Loucy (cell line): ENCODE measurements around the gene INF2.

Experiments
- H2AFZ ChIP-seq: fragments of 200-600 bp; sonication (generic); 2 replicates; pipeline ENCODE4 v1.6.0; 2016; ENCODE audit warnings: antibody characterized with exemption, mild to moderate bottlenecking, low read length, moderate library complexity
- H3F3A ChIP-seq: fragments of 200-600 bp; 2 replicates; pipeline ENCODE4 v1.6.0; 2016; ENCODE audit warnings: antibody characterized with exemption, low read depth, mild to moderate bottlenecking
- H3K27me3 ChIP-seq: fragments of 200-600 bp; sonication (generic); 2 replicates; pipeline ENCODE4 v1.6.1; 2014; ENCODE audit warnings: low read length, mild to moderate bottlenecking; ENCODE audit not compliant: insufficient read depth, poor library complexity, severe bottlenecking
- H3K36me3 ChIP-seq: fragments of 200-600 bp; sonication (generic); 2 replicates; pipeline ENCODE4 v1.6.1; 2016; ENCODE audit warnings: low read length; ENCODE audit not compliant: insufficient read depth
- H3K4me1 ChIP-seq: fragments of 200-600 bp; sonication (generic); 2 replicates; pipeline ENCODE4 v1.5.1; 2014; ENCODE audit warnings: low read length, mild to moderate bottlenecking; ENCODE audit not compliant: insufficient read depth, poor library complexity, severe bottlenecking
- H3K4me2 ChIP-seq: fragments of 200-600 bp; sonication (generic); 2 replicates; pipeline ENCODE4 v1.6.0; 2014; ENCODE audit warnings: antibody characterized with exemption, low read length, low read depth, mild to moderate bottlenecking; ENCODE audit not compliant: poor library complexity, severe bottlenecking
- H3K4me3 ChIP-seq: fragments of 200-600 bp; sonication (generic); 2 replicates; pipeline ENCODE4 v1.5.1; 2014; ENCODE audit warnings: low read length, mild to moderate bottlenecking, mixed read lengths; ENCODE audit not compliant: poor library complexity, severe bottlenecking
- H3K79me2 ChIP-seq: fragments of 200-600 bp; sonication (generic); 2 replicates; pipeline ENCODE4 v1.6.1; 2014; ENCODE audit warnings: low read length; ENCODE audit not compliant: insufficient read depth
- H3K9ac ChIP-seq: fragments of 200-600 bp; sonication (generic); 2 replicates; pipeline ENCODE4 v1.6.0; 2014; ENCODE audit warnings: mild to moderate bottlenecking, low read depth, low read length, moderate library complexity; ENCODE audit not compliant: poor library complexity, severe bottlenecking
- H3K9me2 ChIP-seq: fragments of 200-600 bp; sonication (generic); replicated peaks from 2 replicates; pipeline ENCODE4 v1.6.1; 2016; ENCODE audit warnings: low read depth, low read length, mixed read lengths
- H3K9me3 ChIP-seq: fragments of 200-600 bp; sonication (generic); 2 replicates; pipeline ENCODE4 v1.6.1; 2014; ENCODE audit warnings: mild to moderate bottlenecking, antibody characterized with exemption, low read length, low read depth; ENCODE audit not compliant: insufficient read depth
- H4K20me1 ChIP-seq: fragments of 200-600 bp; sonication (generic); 2 replicates; pipeline ENCODE4 v1.6.0; 2014; ENCODE audit warnings: antibody characterized with exemption, low read length, mild to moderate bottlenecking; ENCODE audit not compliant: insufficient read depth, poor library complexity, severe bottlenecking
- EZH2phosphoT487 ChIP-seq: fragments of 200-600 bp; IDR thresholded peaks from 2 replicates; pipeline ENCODE4 v1.6.1; 2018; ENCODE audit warnings: antibody characterized with exemption, mild to moderate bottlenecking, moderate library complexity, borderline replicate concordance
- TF ChIP-seq, protein P1 (sequence below): fragments of 200-600 bp; sonication (generic); conservative IDR thresholded peaks from 2 replicates; pipeline ENCODE4 v1.5.1; 2014; ENCODE audit warnings: mild to moderate bottlenecking, antibody characterized with exemption, low read length

Gene INF2

DNA sequence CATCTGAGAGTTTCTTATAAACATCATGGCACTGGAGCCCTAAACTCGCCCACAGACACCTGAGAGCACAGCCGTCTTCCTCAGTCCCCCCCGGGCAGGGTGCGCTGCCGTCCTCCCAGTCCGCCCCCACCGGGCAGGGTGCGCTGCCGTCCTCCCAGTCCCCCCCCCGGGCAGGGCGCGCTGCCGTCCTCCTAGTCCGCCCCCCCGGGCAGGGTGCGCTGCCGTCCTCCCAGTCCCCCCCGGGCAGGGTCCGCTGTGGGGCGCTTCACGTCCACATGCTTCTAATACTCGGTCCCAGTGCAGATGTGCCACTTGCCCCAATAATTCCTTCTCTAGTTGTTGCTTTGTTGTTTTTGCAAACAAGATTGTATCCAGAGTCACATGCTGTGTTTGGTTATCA, 27.7 kb downstream of the INF2 start:
- no peaks in the 10 kb centered on the region for H3K4me1 ChIP-seq
- peaks cover 12% of the 10 kb centered on the region; the same call in 1 of the 2 replicates for H3K36me3 ChIP-seq
- TF ChIP-seq, protein P1, sequence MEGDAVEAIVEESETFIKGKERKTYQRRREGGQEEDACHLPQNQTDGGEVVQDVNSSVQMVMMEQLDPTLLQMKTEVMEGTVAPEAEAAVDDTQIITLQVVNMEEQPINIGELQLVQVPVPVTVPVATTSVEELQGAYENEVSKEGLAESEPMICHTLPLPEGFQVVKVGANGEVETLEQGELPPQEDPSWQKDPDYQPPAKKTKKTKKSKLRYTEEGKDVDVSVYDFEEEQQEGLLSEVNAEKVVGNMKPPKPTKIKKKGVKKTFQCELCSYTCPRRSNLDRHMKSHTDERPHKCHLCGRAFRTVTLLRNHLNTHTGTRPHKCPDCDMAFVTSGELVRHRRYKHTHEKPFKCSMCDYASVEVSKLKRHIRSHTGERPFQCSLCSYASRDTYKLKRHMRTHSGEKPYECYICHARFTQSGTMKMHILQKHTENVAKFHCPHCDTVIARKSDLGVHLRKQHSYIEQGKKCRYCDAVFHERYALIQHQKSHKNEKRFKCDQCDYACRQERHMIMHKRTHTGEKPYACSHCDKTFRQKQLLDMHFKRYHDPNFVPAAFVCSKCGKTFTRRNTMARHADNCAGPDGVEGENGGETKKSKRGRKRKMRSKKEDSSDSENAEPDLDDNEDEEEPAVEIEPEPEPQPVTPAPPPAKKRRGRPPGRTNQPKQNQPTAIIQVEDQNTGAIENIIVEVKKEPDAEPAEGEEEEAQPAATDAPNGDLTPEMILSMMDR: no peak
- TF ChIP-seq EZH2phosphoT487: no peak
- H3K27me3 ChIP-seq: no peaks in the 10 kb centered on the region
- H3K9me2 ChIP-seq: no peaks in the 10 kb centered on the region
- H3K79me2 ChIP-seq: no peaks in the 10 kb centered on the region
- no peaks in the 10 kb centered on the region for H3K9me3 ChIP-seq
- H3F3A ChIP-seq: no peaks in the 10 kb centered on the region
- no peak overlapping the region for H3K9ac ChIP-seq
- no peaks in the 10 kb centered on the region for H4K20me1 ChIP-seq
- H3K4me2 ChIP-seq: no peak overlapping the region
- H3K4me3 ChIP-seq: no peak overlapping the region
- no peak overlapping the region for H2AFZ ChIP-seq

DNA sequence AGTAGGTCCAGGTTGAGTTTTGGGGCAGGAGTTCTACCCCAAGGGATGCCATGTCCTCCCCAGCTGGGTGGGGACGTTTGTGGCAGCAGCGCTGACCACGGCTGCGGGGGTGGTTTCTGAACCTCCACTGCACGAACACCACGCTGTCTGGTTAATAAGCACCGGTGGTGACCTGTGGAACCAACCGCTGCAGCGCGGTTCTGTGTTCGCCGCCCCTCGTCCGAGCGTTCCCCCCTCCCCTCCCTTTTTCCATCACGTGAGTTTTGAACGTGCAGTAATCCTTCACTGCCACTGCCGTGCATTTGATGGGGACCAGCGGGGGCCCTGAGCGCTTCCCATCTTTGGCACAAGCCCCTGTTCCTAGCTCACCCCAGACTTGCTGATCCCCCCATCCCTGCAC, 28.2 kb downstream of the INF2 start:
- H3K9ac ChIP-seq: no peak overlapping the region
- H3K9me2 ChIP-seq: no peaks in the 10 kb centered on the region
- H3K79me2 ChIP-seq: no peaks in the 10 kb centered on the region
- no peaks in the 10 kb centered on the region for H3F3A ChIP-seq
- H3K4me3 ChIP-seq: no peak overlapping the region
- no peak overlapping the region for H3K4me2 ChIP-seq
- no peaks in the 10 kb centered on the region for H4K20me1 ChIP-seq
- no peak overlapping the region for H2AFZ ChIP-seq
- H3K4me1 ChIP-seq: no peaks in the 10 kb centered on the region
- H3K9me3 ChIP-seq: no peaks in the 10 kb centered on the region
- TF ChIP-seq EZH2phosphoT487: no peak
- TF ChIP-seq, protein P1: no peak
- no peaks in the 10 kb centered on the region for H3K27me3 ChIP-seq
- H3K36me3 ChIP-seq: peaks cover 7% of the 10 kb centered on the region; the same call in 1 of the 2 replicates

DNA sequence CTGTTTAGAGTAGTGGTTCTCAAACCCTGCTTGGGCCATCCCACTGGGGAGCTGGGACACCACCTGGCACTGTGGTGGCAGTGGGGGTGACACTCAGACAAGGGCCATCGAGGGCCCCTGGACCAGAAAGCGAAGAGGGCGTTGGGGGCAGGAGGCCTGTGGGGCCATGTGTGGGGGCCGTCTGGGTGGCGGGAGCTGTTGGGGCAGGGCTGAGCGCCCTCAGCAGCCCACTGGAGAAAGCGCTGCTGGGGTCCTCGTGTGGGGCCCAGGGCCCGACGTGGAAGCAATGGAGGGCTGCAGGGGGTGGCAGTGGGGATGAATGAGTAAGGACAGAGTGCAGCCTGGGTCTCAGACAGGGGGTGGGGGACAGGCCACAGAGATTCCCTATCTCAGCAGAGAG, 28.7 kb downstream of the INF2 start:
- Histone ChIP-seq H3K4me3 (no peak overlapping the region), H3F3A (no peaks in the 10 kb centered on the region), H2AFZ (no peak overlapping the region), H3K36me3 (peaks cover 7% of the 10 kb centered on the region; the same call in 1 of the 2 replicates), H4K20me1 (no peaks in the 10 kb centered on the region), H3K9me2 (no peaks in the 10 kb centered on the region), H3K9me3 (no peaks in the 10 kb centered on the region), H3K4me2 (no peak overlapping the region), H3K4me1 (no peaks in the 10 kb centered on the region), H3K9ac (no peak overlapping the region), H3K27me3 (no peaks in the 10 kb centered on the region), H3K79me2 (no peaks in the 10 kb centered on the region)
- TF ChIP-seq, protein P1: no peak
- TF ChIP-seq EZH2phosphoT487: no peak
